ENCODE data around the gene ALOXE3. TPM values are rescaled to one million over a fixed set of nuclear protein-coding genes. Genes with fewer than 3 reads are reported as not detected.

The ALOXE3 gene
- total and polyA plus RNA-seq, 2 of the 8 experiments (the other 6 are each of a cell fraction or from before 2014, with no cell fraction given): 0.26 TPM; not detected in 1

GRCh38 chr17:8149419-8150193 lies 31.3 kb upstream of the ALOXE3 start (continued):
- TF ChIP-seq E2F6 (IDR thresholded peaks at IDR 0.05) (no peak), TEAD4 (IDR thresholded peaks at IDR 0.05; ENCODE audit: low read depth, low read length) (no peak), POLR2AphosphoS5 (IDR thresholded peaks at IDR 0.05; ENCODE audit: low read depth, low read length) (no peak), RBBP5 (IDR thresholded peaks at IDR 0.05; ENCODE audit: borderline replicate concordance, low read depth, low read length) (no peak), CBX5 (IDR thresholded peaks at IDR 0.05; ENCODE audit: low read depth, low read length) (no peak), POU5F1 (IDR thresholded peaks at IDR 0.05; ENCODE audit: low read depth, low read length) (no peak), CREB1 (IDR thresholded peaks at IDR 0.05) (no peak), POLR2A (IDR thresholded peaks at IDR 0.05; ENCODE audit: control extremely low read depth in 1 of 2, low read depth in 2 of 2, low read length in 2 of 2) (no peak), CBX8 (IDR thresholded peaks at IDR 0.05; ENCODE audit: borderline replicate concordance, low read depth, low read length) (no peak), NANOG (IDR thresholded peaks at IDR 0.05; ENCODE audit: insufficient read depth, low read depth, low read length, poor library complexity, severe bottlenecking) (no peak), NRF1 (IDR thresholded peaks at IDR 0.05; ENCODE audit: low read depth, low read length) (no peak)

All from H1 (cell line).